HG03460 (cell line): ENCODE measurements around the gene QRICH1.

Source experiments
- ATAC-seq: cut with Tn5 transposase; IDR thresholded peaks from one replicate; pipeline ENCODE4 v1.9.1; 2021; ENCODE audit not compliant: unreplicated experiment

The QRICH1 gene

DNA sequence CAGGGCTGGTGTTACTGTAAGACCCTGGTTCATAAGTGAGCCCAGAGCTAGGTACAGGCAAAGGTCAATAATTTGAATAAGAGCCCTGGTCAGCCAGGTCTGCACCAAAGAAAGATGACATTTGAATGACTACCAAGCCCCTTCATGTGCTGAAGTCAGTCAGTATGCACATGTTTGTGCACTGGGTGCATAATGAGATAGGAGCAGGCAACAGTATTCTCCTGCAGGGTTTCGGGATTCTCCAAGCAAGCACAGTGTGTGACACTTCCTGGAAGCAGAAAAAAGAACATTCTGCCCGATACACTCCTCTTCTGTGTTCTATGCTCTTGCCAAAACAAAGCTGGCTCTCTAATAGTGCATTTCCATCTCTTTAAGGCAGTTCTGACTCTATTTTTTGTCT, 59.2 kb downstream of the QRICH1 start:
- no peak for ATAC-seq

DNA sequence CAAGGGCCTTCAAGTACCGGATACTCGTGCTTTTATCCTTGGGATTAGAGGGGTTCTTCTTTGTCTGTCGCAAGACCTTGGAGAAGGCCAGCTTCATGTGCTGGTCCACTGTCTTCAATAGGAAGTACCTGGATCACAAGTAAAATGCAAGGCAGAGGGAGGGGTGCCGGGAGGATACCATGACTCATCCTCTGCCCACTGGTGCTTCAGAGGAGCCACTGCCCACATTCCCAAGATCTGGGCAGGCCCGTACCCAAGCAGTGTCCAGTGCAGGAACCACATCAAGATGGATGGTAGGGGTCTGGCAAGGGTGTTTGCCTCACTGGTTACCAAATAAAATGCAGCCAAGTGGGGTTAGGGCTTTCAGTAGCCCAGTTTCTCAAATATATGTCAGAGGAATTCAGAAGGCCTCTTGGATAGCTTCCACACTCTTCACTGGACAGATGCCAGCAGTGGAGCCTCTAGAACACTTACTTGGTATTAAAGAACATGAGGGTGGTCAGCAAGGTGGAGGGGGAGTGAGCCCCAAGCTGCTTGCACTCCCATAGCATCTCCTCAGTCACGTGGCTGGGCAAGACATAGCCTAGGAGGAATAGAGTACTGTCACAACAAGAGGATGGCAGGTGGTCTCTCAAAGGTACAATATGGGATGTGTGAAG, 61.1 kb downstream of the QRICH1 start:
- no peak for ATAC-seq

DNA sequence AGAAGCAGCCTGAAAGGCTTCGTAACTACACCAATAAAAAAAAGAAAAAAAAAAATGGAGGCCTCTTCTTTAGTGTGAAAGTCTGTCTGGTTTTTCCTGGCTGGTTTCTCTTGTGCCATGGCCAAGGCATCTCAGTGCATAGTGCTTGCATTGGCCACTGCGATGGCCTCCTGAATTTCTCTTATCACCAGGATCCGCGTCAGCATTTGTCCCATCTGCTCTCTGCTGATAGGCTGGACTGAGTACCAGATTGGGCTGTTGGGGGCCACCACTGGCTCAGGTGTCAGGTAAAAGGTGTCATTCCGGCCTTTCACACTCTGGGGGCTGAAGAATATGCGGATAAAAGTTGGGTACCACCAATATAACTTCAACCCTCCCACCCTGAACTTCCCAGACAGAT, 63.5 kb downstream of the QRICH1 start:
- no peak for ATAC-seq

DNA sequence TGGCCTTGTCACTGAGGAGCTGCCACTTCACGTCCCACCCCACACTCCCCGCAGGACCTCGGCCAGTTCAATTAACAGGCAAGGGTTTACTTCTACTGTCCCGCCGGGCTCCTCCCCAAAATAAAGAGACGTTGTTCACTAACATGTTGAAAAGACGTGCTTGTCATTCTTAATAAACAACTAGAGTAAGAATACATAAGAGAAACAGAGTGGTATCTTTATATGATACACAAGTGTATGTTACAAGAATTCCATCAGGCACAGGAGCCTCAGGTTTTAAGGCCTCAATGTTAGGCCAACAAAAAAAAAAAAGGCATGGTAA, 64.3 kb downstream of the QRICH1 start:
- ATAC-seq = no peak

DNA sequence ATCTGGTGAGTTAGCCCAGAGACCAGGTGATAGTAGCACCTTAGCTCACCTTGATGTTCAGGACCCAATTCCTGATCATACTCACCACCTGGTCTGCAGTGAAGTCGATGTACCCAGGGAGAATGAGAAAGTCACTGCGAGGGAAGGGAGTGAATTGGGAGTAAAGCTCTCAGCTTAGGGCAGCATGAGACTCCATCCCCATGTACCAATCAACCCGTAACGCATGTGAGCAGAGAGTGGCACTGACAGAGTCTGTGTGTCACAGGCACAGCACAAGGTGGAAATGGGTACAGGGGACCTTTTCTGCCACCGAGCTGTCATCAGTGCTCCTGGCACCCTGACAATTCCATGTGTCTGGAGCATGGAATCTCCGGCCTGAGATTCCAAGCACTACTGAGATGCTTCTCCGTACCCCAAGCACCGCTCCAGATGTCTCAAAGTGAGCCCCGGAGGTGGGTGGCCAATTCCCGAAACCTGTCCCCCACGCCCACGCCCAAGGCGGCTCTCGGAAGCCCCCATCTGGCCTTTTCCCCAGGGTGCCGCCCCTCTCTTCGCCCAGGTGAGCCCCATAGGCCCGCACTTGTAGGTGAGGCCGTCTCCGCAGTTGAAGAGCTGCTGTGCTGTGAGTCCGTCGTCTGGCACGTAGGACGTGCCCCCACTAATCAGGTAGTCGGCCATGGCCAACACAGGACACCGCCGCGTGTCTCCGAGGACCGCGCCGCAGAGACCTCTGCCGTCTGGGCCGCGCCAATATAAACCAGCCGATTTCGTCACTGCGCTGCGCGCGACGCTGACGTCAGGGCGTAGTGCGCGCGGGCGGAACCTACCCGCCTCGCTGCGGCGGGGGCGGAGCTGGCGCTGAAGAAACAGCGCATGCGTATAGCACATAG, 65.0 kb downstream of the QRICH1 start, which contains the start of gene IMPDH2:
Gene IMPDH2 (minus strand): TSS at position 726 of the 890 bp plus-strand sequence. CDS start 48 bp downstream, at position 678.
- peak; percentile 87 for ATAC-seq

GRCh38 chr3:49028298-49028672, 65.6 kb downstream of the QRICH1 start:
- no peak for ATAC-seq

DNA sequence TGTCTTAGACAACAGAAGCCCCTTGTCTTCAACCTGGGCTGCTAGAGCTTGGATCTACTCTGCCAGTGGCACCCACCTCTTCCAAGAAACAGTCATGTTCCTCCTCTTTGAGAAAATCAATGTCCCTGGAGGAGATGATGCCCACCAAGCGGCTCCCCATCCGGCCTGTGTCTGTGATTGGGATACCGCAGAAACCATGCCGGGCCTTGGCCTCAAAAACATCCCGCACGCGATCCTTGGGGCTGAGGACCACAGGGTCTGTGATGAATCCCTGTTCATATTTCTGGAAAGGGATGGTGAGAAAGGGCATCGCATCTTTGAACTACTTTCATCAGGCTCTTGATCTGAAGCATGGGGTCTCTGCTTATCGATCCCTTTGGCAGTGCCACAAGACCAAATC, 66.2 kb downstream of the QRICH1 start:
- no peak for ATAC-seq

GRCh38 chr3:49026536-49026935, 67.3 kb downstream of the QRICH1 start:
- no peak for ATAC-seq

- ATAC-seq = no peak
These were observed 67.9 kb downstream of the QRICH1 start for GRCh38 chr3:49025793-49026520.

DNA sequence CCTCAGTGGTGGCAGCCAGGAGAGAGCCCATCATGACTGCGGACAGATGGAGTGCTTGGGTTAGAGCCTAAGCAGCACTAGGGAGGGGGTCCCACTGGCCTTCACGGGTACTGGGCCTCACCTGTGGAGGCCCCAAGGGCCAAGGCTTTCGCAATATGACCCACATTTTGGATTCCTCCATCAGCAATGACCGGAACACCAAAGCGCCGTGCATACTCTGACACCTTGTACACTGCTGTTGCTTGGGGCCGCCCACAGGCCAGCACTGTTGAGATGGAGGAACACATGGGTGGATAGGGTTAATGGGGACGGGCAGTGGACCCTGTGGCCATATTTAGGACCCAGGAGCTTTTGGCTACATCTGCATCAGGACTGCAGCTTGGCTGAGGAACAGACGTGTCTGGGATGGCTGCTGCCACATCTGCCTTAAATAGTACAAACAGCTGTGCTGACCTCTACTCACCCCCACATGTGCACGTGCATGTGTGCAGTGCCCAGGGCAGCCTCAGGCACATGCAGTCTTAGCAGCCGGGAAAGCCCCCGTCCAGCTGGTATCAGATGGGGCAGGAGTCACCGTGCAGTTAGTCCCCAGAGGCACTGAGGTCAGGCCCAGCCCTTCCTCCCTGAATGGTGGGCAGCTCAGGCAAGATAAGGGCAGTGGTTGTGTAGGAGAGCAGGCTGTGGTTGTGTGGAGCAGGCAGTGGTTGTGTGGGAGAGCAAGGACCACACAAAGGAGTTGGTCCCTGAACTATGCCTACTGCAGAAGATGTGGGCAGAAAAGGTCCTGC, 68.7 kb downstream of the QRICH1 start:
- ATAC-seq = no peak

DNA sequence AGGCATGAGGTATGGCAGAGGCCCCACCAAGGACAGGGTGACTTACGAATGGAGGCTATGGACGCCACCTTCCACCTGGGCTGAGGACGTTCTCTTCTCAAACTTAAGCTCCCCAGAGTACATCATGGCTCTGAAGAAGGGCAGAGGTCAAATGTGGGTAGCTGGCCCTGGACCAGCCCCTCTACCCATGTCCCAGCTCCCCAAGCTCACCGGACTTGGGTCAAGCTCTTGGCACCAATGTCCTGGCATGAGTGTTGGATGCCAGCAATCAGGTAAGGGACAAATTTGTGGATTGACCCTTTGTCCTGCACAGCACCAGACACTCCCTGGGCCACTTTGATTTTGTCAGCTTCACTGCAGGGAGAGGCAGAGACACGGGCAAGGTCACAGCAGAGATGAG, 69.4 kb downstream of the QRICH1 start:
- no peak for ATAC-seq

DNA sequence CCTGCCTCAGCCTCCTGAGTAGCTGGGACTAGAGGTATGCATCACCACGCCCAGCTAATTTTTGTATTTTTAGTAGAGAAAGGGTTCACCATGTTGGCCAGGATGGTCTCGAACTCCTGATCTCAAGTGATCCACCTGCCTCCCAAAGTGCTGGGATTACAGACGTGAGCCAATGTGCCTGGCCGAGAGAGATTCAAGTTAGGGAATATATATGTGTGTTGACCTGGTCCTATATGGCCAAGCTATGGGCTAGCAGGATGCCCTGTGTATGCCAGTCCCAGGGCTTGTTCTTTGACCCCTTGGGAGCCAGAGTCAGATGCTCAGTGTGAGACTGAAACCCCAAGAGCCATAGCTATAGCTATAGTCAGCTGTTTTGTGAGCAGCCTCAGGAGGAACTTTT, 70.1 kb downstream of the QRICH1 start:
- ATAC-seq = no peak

- no peak for ATAC-seq
These were observed 71.1 kb downstream of the QRICH1 start for GRCh38 chr3:49022688-49023171.

DNA sequence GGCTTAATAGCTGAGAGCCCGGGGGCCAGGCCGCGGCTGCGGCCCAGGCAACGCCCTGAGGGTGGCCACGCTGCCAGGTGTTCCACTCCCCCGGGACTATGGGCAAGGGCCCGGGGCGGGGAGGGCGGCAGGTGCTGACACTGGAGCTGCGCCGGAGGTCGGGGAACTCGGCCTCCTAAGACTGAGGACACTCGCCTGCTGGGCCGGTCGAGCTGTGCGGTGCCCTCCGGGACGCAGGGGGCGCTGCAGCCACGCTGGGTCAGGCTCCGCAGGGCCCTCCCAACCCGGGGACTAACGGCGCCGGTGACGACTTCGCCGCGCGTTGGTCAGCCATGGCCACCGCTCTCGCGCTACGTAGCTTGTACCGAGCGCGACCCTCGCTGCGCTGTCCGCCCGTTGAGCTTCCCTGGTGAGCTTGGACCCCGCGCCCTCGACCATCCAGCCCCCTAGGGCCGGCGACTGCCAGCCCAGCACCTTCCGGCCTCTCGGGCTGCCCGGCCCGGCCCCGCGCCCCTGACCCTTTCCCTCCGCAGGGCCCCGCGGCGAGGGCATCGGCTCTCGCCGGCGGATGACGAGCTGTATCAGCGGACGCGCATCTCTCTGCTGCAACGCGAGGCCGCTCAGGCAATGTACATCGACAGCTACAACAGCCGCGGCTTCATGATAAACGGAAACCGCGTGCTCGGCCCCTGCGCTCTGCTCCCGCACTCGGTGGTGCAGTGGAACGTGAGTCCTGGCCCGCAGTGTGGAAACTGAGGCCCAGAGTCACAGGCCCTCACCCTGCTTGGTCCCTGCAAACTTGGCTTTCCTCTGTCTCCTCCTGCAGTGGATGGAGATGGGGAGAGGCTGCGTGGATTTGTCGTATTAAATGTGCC, 71.8 kb downstream of the QRICH1 start, which contains the start of gene NDUFAF3:
Gene NDUFAF3 (plus strand): TSS at position 309 of the 875 bp plus-strand sequence. CDS start 24 bp downstream, at position 333.
- ATAC-seq = peak; percentile 55

- ATAC-seq = peak; percentile 44
These were observed 72.6 kb downstream of the QRICH1 start for GRCh38 chr3:49021213-49021812.

- ATAC-seq = peak; percentile 2
These were observed 73.3 kb downstream of the QRICH1 start for GRCh38 chr3:49020330-49021212.

- no peak for ATAC-seq
These were observed 73.9 kb downstream of the QRICH1 start for GRCh38 chr3:49019941-49020329.

GRCh38 chr3:49018707-49019006, 75.2 kb downstream of the QRICH1 start:
- ATAC-seq = no peak
